ENCODE data around the gene MIPEP.

MIPEP gene

DNA sequence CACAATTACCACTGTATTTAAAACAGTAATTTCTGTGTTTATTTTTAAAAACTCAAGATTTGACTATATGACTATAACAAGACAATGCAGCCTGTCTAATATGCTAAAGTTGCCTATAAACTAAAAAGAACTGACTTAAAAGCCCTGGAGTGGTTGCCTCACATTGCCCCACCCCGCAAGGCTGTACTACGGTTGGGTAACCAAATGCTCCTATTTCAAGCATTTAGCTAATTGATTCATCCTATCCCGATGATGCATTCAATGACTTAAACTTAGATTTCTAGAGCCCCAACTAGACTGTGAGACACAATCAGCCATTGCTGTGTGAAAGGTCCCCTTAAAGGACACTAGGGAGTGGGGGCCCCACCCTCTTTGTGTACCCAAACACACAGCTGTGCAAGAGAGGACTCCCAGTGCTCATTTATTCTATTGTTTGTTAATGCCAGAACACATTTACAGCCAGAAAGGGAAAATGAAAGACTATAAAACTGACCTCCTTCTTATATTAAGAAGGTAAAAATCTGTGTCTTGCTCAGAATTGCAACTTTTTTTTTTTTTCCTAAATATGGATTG, 66.9 kb downstream of the MIPEP start:
- H3K4me3 ChIP-seq (ENCODE audit: low read depth, low read length) = no peak overlapping the region
- DNase-seq (ENCODE audit: low read depth) = no peak
- TF ChIP-seq POLR2A (IDR thresholded peaks at IDR 0.05; ENCODE audit: extremely low read depth, insufficient read length) (no peak), MYC (IDR thresholded peaks at IDR 0.05; ENCODE audit: low read depth, low read length) (no peak)
- TF ChIP-seq, protein P1, sequence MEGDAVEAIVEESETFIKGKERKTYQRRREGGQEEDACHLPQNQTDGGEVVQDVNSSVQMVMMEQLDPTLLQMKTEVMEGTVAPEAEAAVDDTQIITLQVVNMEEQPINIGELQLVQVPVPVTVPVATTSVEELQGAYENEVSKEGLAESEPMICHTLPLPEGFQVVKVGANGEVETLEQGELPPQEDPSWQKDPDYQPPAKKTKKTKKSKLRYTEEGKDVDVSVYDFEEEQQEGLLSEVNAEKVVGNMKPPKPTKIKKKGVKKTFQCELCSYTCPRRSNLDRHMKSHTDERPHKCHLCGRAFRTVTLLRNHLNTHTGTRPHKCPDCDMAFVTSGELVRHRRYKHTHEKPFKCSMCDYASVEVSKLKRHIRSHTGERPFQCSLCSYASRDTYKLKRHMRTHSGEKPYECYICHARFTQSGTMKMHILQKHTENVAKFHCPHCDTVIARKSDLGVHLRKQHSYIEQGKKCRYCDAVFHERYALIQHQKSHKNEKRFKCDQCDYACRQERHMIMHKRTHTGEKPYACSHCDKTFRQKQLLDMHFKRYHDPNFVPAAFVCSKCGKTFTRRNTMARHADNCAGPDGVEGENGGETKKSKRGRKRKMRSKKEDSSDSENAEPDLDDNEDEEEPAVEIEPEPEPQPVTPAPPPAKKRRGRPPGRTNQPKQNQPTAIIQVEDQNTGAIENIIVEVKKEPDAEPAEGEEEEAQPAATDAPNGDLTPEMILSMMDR (IDR thresholded peaks at IDR 0.05; ENCODE audit: low read depth, low read length) = no peak
- TF ChIP-seq, protein P2, sequence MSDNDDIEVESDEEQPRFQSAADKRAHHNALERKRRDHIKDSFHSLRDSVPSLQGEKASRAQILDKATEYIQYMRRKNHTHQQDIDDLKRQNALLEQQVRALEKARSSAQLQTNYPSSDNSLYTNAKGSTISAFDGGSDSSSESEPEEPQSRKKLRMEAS (IDR thresholded peaks at IDR 0.05; ENCODE audit: low read depth, low read length) = no peak

DNA sequence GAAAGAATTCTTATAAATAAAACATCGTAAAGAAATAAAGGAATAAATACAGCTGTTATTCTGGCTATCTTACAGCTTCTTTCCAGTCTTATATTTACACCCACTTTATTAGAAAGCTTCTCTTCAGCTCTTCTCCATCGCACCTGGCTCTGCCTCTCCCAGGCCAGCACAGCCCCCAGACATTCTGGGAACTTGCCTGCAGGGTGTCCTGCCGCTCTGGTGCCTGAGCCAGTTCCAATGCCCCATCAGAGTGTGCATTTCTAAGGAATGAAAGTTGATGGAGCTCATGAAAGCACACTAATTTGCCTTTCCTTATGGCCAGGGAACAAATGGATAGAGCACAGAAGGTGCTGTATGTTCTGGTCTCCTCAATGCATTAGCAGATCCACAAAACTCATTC, 68.7 kb downstream of the MIPEP start:
- H3K4me3 ChIP-seq (ENCODE audit: low read depth, low read length) = no peak overlapping the region
- TF ChIP-seq MYC (IDR thresholded peaks at IDR 0.05; ENCODE audit: low read depth, low read length) = no peak
- no peak for TF ChIP-seq POLR2A (IDR thresholded peaks at IDR 0.05; ENCODE audit: extremely low read depth, insufficient read length)
- TF ChIP-seq, protein P1 (IDR thresholded peaks at IDR 0.05; ENCODE audit: low read depth, low read length) = no peak
- TF ChIP-seq, protein P2 (IDR thresholded peaks at IDR 0.05; ENCODE audit: low read depth, low read length) = no peak
- DNase-seq (ENCODE audit: low read depth) = no peak

DNA sequence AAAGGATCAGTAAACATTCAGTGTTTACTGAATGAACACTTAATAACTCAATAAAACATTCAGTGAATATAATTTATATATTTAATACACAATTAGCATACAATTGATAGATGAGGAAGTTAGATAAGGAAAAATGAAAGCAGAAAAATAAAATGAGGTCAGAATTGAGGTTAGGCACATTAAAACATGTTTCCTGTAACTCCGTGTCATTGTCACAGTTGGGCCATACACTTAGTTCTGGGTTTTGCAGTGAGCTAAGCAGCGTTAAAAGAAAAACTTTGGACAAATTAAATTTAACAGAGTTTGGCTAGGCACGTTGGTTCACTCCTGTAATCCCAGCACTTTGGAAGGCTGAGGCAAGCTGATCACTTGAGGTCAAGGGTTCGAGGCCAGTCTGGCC, 71.4 kb downstream of the MIPEP start:
- DNase-seq (ENCODE audit: low read depth) = no peak
- no peak overlapping the region for H3K4me3 ChIP-seq (ENCODE audit: low read depth, low read length)
- TF ChIP-seq, protein P2 (IDR thresholded peaks at IDR 0.05; ENCODE audit: low read depth, low read length) = no peak
- no peak for TF ChIP-seq POLR2A (IDR thresholded peaks at IDR 0.05; ENCODE audit: extremely low read depth, insufficient read length)
- no peak for TF ChIP-seq MYC (IDR thresholded peaks at IDR 0.05; ENCODE audit: low read depth, low read length)
- TF ChIP-seq, protein P1 (IDR thresholded peaks at IDR 0.05; ENCODE audit: low read depth, low read length) = no peak

DNA sequence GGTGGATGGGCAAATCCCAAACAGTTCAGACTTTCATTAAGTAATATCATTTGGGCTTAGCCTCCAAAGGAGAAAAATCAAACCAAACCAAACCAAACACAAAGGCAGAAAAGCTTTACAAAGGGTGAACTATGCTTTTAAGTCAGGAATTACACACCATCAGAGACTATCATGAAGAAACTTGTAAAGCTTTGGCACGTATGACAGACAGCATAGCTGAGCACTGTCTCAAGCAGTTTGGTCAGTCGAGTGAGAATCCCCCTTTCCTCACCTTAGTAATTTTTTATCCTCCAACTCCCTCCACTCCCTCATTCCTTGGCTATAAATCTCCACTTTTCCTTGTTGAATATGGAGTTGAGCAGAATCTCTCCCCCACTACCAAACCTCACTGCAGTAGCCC, 72.1 kb downstream of the MIPEP start:
- TF ChIP-seq, protein P1 (IDR thresholded peaks at IDR 0.05; ENCODE audit: low read depth, low read length) = no peak
- TF ChIP-seq POLR2A (IDR thresholded peaks at IDR 0.05; ENCODE audit: extremely low read depth, insufficient read length) = no peak
- TF ChIP-seq, protein P2 (IDR thresholded peaks at IDR 0.05; ENCODE audit: low read depth, low read length) = no peak
- no peak for TF ChIP-seq MYC (IDR thresholded peaks at IDR 0.05; ENCODE audit: low read depth, low read length)

DNA sequence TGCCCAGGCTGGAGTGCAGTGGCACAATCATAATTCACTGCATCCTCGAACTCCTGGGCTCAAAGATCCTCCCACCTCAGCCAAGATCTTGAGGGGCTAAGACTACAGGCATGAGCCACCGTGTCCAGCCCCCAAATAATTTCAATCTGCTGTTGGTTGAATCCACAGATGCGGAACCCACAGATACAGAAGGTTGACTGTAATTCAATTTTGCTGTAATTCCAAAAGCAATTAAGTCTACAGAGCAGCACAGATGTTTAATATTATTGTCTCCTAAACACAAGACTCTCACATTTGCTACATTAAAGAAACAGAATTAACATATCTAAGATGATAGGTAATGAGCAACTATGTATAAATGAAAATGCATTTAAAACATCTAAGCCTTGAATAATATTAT, 75.6 kb downstream of the MIPEP start:
- TF ChIP-seq, protein P2 (IDR thresholded peaks at IDR 0.05; ENCODE audit: low read depth, low read length) = no peak
- TF ChIP-seq POLR2A (IDR thresholded peaks at IDR 0.05; ENCODE audit: extremely low read depth, insufficient read length) (no peak), MYC (IDR thresholded peaks at IDR 0.05; ENCODE audit: low read depth, low read length) (no peak)
- TF ChIP-seq, protein P1 (IDR thresholded peaks at IDR 0.05; ENCODE audit: low read depth, low read length) = no peak
- no peak for DNase-seq (ENCODE audit: low read depth)
- no peak overlapping the region for H3K4me3 ChIP-seq (ENCODE audit: low read depth, low read length)

More for the DNA sequence above, 72.1 kb downstream of the MIPEP start:
- H3K4me3 ChIP-seq (ENCODE audit: low read depth, low read length) = no peak overlapping the region
- no peak for DNase-seq (ENCODE audit: low read depth)
